ENCODE results near the gene LRRC25.

The LRRC25 gene

GRCh38 chr19:18435842-18436670 is 38.6 kb upstream of the LRRC25 start:
- FAIRE-seq = no peak

DNA sequence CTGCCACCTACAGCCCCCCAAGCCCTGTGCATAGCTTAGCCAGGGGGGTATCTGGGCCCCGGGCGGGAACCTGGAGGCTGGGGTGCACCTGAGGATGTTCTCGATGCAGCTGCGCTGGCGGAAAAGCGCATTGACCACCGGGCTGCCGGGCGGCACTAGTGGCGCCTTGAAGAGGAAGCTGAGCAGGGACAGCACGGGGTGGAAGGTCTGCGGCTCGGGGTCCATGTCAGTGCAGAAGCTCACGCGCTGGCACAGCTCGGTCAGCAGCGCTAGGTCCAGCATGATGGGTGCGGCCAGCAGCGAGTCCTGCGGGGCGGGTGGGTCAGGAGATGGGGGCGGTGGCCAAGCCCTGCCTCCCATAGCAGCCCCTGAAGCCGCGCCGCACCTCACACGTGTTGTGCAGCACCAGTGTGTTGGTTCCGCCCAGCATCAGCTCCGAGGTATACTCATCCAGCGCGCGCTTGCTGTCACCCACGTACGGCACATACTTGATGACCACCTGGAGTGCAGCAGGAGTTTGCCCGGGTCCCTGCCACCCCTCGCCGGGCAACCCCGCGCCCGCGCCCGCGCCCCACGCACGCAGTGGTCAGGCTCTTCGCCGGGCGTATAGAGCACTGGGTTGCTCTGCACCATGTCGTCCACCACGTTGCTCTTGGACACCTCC is 37.9 kb upstream of the LRRC25 start:
- no peak for FAIRE-seq

- FAIRE-seq = no peak
Measured at GRCh38 chr19:18434411-18435175, 37.2 kb upstream of the LRRC25 start.

- no peak for FAIRE-seq
Measured at GRCh38 chr19:18433735-18434398, 36.4 kb upstream of the LRRC25 start.

GRCh38 chr19:18433015-18433691 is 35.7 kb upstream of the LRRC25 start:
- FAIRE-seq = no peak

- FAIRE-seq = no peak
Measured at GRCh38 chr19:18432275-18433014, 35.0 kb upstream of the LRRC25 start.

DNA sequence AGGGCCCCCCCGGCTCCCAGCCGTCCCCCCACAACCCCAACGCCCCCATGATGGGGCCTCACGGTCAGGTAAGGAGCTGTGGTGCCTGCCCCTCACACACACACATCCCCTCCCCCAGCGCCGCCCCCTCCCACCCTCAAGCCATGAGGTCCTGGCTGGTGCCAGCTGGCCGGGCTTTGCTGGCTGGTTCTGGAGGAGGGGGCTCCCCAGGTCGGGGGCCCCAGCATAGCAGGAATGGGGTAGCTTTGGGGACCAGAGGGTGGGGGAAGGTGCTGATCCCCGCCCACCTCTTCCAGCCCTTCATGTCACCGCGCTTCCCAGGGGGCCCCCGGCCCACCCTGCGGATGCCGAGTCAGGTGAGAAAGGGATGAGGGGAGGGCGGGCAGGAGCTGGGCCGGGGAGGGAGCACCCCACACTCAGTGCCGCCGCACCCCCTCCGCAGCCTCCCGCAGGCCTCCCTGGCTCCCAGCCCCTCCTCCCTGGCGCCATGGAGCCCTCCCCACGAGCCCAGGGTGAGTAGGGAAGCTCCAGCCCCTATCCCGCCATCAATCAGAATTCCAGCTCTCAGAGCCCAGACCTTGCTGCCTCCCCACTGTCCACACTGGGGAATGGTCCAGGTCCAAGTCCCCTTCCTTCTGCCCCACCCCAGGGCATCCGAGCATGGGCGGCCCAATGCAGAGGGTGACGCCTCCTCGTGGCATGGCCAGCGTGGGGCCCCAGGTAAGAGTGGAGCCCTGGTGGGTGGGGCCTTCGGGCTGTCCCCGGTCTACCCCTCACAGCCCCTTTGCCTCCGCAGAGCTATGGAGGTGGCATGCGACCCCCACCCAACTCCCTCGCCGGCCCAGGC is 34.2 kb upstream of the LRRC25 start:
- FAIRE-seq = no peak

DNA sequence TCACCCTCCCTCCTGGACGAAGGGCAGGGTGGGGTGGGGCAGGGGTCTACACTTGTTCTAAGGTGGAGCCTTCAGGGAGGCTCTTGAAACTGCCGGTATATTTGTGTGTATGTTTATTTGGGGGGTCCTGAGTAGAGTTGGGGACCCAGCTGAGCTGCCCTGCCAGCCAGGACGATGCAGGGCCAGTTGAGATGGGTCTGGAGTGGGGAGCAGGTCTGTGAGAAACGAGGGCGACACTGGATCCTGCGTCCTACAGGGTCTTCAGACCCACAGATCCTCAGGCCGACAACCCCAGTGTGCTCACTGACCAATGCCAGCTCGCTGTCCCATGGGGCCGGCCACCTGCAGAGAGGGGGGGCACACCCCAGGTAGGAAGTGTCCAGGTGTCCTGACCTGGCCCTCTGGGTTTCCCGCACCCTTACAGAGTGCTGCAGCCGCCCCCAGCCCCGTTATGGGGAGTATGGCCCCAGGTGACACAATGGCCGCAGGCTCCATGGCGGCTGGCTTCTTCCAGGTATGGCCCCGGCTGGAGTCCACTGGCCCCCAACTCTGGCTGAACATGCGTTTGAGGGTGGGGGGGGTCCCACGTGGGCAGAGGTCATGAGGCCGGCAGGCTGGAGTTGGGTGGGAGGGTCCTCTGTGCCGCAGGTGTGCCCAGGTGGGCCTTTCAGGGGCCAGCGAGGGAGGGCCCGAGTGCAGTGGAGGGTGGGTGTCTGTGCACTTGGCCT is 33.2 kb upstream of the LRRC25 start:
- no peak for FAIRE-seq

GRCh38 chr19:18429717-18430416 is 32.4 kb upstream of the LRRC25 start:
- FAIRE-seq = no peak

DNA sequence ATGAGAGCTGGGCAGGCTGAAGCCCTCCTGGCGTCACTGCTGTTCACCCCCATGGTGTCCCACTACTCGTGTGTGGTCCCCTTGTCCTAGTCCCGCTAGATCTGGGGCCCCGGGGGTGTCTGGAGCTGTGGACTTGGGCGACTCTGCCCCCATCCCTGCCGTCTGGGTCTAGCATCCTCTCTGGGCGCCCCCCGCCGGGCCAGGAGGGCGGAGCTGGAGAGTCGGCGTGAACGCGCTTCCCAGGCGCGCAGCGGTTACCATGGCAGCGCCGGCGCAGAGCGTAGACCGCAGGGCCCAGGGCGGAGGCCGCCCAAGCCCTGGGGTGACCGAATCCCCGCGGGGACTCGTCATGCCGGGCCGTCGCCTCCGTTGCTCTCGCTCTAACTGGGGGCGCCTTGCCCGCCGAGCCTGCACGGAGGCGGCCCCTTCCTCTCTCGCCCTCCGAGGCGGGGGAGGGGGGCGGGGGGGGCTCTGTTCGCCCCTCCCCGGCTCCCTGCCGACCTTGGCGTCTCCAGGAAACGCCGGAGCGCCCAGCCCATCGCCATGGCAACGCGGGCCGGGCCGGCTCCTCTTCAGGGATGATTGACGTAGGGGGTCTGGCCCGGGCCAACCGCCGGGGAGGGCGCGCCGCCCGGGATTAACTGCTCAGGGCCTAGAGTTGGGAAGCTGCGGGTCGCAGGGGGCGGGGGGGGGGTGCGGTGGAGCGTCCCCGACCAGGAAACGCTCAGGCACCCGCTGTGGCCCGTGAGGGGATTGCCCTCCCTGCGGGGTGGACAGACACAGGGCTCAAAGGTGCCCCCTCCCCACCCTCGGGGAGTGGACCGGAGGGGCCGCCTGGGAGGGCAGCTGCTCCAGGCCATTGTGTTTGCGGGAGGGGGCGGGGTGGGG is 31.6 kb upstream of the LRRC25 start:
- FAIRE-seq = no peak

DNA sequence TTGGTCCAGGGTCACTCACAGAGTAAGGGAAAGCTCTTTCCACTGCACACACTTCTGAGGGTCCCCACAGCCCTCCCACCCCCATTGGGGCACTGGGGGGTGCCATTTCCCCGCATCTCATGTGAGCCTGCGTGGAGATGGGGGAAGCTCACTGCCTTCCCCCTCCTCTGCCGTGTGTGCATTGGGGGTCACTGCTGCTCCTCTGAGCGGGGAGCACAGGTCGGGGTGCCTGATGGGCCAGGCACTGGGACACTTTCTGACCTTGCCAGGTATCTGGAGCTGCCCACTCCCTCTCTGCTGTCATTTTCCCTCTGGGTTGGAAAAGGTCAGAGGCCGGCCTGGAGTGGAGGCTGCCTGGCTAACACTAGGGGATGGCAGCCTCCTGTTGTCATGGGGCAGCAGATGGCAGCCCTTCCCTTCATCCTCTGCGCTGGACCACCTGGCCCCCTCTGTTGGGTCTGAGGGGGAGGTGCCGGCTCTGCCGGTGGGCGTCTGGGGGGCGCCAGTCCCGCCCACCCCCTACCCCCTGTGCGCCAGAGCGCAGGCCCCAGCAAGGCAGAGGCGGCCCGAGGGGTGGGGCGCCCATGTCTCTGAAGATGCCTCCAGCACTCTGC is 30.9 kb upstream of the LRRC25 start:
- no peak for FAIRE-seq

- no peak for FAIRE-seq
Measured at GRCh38 chr19:18427743-18428113, 30.3 kb upstream of the LRRC25 start.

- FAIRE-seq = no peak
Measured at GRCh38 chr19:18427080-18427742, 29.8 kb upstream of the LRRC25 start.

DNA sequence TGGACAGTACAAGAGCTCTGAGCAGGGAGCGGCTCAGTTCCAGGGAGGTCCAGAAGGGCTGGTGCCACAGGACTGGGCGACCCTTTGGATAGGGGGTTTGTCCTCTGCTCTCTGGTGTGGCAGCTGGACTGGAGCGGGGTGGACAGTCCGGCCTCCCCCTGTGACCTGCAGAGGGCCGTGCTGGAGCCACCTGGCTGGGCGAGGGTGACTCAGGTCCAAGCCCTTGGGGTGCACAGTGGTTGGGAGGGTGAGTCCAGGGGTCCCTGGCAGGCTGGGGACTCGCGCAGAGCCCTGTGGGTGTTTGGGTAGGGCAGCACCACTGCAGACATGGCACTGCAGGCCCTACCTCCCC is 29.0 kb upstream of the LRRC25 start:
- no peak for FAIRE-seq

GRCh38 chr19:18425515-18426415 is 28.3 kb upstream of the LRRC25 start:
- no peak for FAIRE-seq

DNA sequence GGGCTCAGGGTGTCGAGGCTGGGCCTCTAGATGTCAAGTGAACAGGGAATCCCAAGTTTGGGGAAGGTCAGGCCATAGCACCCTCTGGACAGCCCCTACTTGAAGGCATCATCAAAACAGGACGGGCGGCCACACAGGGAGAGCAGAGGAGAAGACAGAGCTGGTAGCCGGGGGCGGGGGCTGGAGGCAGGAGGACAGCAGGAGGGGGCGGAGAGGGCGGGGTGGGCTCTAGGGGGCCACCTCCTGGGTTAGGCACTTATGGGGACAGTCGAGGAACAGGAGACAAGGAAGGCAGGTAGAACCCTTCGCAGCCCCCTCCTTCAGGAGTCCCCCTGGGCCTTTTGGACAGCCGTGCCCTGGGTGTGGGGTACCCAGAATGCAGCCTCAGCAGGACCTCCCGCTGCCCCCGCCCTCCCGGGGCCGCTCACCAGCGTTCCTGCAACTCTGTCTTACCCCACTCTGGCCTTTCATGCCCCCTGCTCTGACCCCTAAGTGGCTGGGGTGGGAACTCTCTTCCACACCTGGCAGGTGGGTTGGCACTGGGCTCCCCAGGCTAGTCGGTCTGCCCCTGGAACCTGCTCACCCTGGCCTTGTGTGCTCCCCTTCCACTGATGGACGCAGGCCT is 27.6 kb upstream of the LRRC25 start:
- FAIRE-seq = no peak
